Astrocyte of the spinal cord (primary cell): ENCODE results near the gene WDR91.
A peak's percentile ranks its signal among the peaks of the same experiment; 100 is the strongest.

ENCODE experiments used
- DNase-seq: peaks from one replicate; pipeline ENCODE4 v3.0.0; 2011; ENCODE audit warnings: low read depth, low spot score
- H3K4me3 ChIP-seq: 2 replicates; pipeline ENCODE4 v1.5.1; 2011; ENCODE audit warnings: low read depth, mild to moderate bottlenecking, low read length, moderate library complexity
- CTCF ChIP-seq: IDR thresholded peaks from 2 replicates; pipeline ENCODE4 v1.5.1; 2012; ENCODE audit warnings: low read depth, mild to moderate bottlenecking, low read length, inconsistent platforms
- in situ Hi-C: cut with HindIII; loops from 2 replicates; pipeline ENCODE4 v1.10.0; 2017; ENCODE audit warnings: low sequenced_read_pairs

WDR91 gene

GRCh38 chr7:135195156-135195555 lies 16.2 kb downstream of the WDR91 start:
- in situ Hi-C loops: no loop called here
- no peak for DNase-seq
- TF ChIP-seq CTCF: no peak
- H3K4me3 ChIP-seq: no peak overlapping the region

DNA sequence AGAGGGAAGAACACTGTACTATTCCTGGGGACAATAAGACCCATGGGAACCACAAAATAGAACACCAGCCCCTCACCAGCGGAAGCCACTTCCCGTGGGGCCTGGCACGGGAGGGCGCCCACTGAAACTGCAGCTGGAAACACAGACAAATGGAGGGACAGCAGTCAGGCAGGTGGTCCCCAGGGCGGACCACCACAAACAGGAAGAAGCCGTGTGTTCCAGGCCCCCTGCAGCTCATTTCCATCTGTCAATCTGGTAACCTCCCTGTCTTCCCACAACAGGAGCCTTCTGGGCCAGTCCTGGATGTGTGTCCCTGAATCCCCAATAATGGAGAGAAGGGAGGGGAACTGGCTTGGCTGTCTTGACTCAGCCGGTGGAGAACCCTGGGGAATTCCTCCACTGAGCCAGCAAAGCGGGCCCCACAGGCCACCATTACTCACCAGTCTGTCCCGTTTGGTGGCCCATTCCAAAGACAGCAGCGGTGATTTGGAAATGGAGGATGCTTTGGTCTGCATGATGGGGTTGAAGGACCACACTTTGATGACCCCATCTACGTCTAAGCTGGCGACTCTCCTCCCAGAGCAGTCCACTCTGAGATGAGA lies 16.7 kb downstream of the WDR91 start:
- no peak overlapping the region for H3K4me3 ChIP-seq
- no peak for TF ChIP-seq CTCF
- DNase-seq: no peak
- in situ Hi-C loops: no loop called here

DNA sequence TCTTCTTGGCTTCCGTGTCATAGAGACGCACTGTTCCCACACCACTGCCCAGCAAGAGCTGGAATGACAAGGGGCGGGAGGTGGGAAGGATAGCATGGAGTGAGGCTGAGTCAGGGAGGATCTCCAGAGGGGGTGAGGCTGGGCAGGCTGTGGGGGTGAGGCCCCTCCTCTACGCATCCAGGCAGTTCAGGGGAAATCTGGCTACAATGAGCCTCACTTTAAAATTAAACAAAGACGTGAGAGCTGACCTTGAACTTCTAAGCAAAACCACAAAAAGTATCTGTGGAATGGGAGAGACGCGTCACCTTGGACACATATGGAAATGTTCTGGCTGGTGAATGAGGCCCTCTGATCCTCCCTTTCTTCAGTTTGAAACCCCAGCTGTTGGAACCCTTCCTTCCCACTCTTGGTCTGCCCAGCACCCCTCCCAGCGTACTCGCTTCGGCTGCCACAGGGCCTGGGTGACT lies 17.7 kb downstream of the WDR91 start:
- no peak overlapping the region for H3K4me3 ChIP-seq
- no peak for TF ChIP-seq CTCF
- in situ Hi-C loops: no loop called here
- DNase-seq: peak; percentile 94

DNA sequence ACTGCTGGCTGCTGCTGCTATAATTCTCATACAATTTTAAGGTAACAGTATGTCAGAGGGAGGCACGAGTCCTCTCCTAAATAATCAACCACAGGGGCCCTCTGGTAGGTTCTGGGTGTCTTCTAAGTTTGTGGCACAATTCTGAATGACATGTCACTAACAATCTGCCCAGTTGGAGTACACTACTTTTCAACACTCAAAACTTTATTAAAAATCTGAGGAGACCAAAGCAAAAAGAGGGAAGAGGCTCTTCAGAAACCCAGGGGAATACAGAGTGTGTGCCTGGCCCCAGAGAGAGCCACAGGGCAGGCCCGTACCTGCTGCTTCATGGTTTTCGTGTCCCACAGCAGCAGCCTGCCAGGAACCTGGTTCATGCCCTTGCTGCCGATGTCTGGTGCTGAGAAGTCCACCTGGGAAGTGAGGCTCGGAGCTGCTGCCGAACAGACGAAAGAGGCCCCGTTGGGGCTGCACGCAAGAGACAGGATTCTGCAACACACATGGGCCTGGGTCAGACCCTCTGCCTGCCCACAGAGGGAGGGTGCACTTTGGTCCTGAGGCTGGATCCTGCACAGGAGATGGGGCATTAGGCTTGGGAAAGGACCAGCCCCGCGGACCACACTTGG lies 18.3 kb downstream of the WDR91 start:
- in situ Hi-C loops: no loop called here
- H3K4me3 ChIP-seq: no peak overlapping the region
- TF ChIP-seq CTCF: no peak
- no peak for DNase-seq

DNA sequence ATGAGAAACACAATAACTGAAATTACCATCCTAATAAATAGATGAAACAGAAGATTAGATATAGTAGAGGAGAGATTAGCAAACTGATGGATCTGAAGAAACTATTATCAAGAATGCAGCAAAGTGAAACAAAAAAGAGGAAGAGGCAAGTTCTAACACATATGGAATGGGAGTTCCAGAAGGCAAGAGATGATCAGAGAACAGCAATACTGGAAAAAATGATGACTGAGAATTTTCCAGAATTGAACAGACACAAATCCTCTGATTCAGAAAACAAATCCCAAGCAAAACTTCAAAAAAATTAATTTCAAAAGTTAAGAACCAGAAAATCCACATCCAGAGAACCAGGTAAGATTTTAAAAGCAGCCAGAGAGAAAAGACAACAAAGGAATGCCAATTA lies 20.6 kb downstream of the WDR91 start:
- no peak for DNase-seq
- H3K4me3 ChIP-seq: no peak overlapping the region
- no peak for TF ChIP-seq CTCF
- in situ Hi-C loops: no loop called here

DNA sequence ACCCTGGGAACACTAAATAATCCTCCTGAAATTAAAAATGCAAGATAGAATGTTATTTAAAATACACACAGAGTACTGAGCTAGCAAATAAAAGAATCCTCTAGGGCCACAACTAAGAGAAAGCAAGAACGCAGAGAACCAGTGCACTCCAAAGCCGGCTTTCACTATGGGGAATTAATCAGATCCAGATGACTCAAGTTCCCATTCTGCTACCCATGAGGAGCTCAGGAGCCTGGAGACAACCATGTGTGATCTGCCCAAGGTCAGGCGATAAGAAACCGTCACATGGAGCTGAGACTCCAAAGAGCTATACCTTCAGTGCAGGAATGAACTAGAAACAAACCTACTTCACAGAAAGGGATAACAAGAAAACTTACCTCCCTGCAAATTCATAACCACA lies 21.4 kb downstream of the WDR91 start:
- no peak overlapping the region for H3K4me3 ChIP-seq
- no peak for TF ChIP-seq CTCF
- in situ Hi-C loops: no loop called here
- peak; percentile 48 for DNase-seq
